ENCODE measurements around the gene C7orf25.
"Not testable (repeated sequence)": the region's sequence is repeated elsewhere in the genome, so short reads cannot be mapped to it uniquely, and the experiment has no call there.

C7orf25 gene

DNA sequence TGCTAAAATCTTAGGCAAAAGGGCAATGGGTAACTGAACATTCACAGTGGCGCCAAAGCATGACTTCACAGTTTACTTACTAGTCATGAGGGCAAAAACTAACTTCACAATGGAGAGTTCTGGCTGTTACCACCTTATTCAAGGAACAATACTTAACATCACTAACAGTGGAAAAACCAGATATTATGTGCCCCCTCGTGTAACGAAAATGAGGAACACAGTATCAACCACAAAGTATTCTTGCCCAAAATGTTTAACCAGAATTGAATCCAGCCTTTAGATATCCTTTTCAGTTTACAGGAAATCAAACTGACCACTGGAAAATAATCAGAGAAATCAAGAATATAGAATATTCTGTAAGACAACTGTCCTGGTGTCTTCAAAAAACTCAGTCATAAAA, 9.5 kb downstream of the C7orf25 start:
- Histone ChIP-seq H3K27me3 (ENCODE audit: control insufficient read depth in 1 of 2, insufficient read depth in 2 of 2, low read length in 2 of 2) (no peaks in the 10 kb centered on the region), H3K4me1 (ENCODE audit: insufficient read depth, low read length) (no peaks in the 10 kb centered on the region), H3K4me3 (ENCODE audit: low read depth in 1 of 2, low read length in 2 of 2) (no peak overlapping the region), H3K9ac (ENCODE audit: low read length) (no peak overlapping the region), H3K27ac (ENCODE audit: low read depth, low read length) (no peak overlapping the region), H3K36me3 (ENCODE audit: insufficient read depth, low read length) (no peaks in the 10 kb centered on the region), H3K9me3 (ENCODE audit: low read length) (no peaks in the 10 kb centered on the region)

DNA sequence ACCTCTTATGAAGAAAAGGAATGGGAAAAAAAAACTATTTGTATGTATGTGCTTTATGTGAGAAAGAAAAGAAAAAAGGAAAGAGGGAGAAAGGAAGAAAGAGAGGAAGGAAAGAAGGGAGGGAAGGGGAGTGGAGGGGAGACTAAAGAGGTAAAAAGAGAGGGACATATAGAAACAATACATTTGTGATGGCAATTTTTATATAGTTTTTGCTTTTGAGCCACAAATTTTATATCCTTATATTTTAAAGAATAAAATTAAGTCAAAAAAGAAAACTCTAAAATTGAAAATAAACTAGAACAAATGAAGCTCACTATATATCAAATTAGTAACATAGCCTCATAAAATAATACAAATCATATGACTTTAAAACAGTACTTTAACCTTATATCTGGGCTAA, 11.0 kb downstream of the C7orf25 start:
- Histone ChIP-seq H3K36me3 (ENCODE audit: insufficient read depth, low read length) (no peaks in the 10 kb centered on the region), H3K9me3 (ENCODE audit: low read length) (no peaks in the 10 kb centered on the region), H3K27me3 (ENCODE audit: control insufficient read depth in 1 of 2, insufficient read depth in 2 of 2, low read length in 2 of 2) (no peaks in the 10 kb centered on the region), H3K4me1 (ENCODE audit: insufficient read depth, low read length) (no peaks in the 10 kb centered on the region), H3K27ac (ENCODE audit: low read depth, low read length) (no peak overlapping the region), H3K4me3 (ENCODE audit: low read depth in 1 of 2, low read length in 2 of 2) (no peak overlapping the region), H3K9ac (ENCODE audit: low read length) (no peak overlapping the region)

DNA sequence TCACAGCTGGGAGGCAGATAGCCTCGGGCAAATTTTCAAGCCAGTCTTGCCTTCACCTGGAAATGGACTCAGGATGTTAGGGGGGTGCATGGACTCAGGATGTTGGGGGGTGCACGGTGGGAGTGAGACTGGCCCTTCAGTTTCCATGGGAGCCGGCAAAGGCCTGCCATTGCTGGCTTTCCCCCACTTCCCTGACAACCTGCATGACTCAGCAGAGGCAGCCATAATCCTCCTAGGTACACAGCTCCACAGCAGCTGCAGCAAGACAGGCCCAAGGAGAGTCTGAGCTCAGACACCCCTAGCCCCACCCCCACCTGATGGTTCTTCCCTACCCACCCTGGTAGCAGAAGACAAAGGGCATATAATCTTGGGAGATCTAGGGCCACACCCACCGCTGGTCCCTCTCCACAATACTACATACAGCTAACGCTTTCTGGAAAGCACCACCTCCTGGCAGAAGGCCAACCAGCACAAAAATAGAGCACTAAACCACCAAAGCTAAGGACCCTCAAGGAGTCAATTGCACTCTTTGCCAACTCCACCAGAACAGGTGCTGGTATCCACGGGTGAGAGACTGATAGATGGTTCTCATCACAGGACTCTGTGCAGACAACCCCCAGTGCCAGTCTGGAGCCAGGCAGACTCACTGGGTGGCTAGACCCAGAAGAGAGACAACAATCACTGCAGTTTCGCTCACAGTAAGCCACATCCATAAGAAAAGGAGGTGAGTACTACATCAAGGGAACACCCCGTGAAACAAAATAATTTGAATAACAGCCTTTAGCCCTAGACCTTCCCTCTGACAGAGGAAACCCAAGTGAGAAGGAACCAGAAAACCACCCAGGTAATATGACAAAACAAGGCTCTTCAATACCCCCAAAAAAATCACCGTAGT, 18.3 kb downstream of the C7orf25 start:
- no peak overlapping the region for H3K9ac ChIP-seq (ENCODE audit: low read length)
- no peak overlapping the region for H3K4me3 ChIP-seq (ENCODE audit: low read depth in 1 of 2, low read length in 2 of 2)
- H3K36me3 ChIP-seq (ENCODE audit: insufficient read depth, low read length), result no peaks in the 10 kb centered on the region
- H3K27ac ChIP-seq (ENCODE audit: low read depth, low read length), result no peak overlapping the region
- H3K9me3 ChIP-seq (ENCODE audit: low read length), result no peaks in the 10 kb centered on the region
- no peaks in the 10 kb centered on the region for H3K4me1 ChIP-seq (ENCODE audit: insufficient read depth, low read length)
- no peaks in the 10 kb centered on the region for H3K27me3 ChIP-seq (ENCODE audit: control insufficient read depth in 1 of 2, insufficient read depth in 2 of 2, low read length in 2 of 2)

DNA sequence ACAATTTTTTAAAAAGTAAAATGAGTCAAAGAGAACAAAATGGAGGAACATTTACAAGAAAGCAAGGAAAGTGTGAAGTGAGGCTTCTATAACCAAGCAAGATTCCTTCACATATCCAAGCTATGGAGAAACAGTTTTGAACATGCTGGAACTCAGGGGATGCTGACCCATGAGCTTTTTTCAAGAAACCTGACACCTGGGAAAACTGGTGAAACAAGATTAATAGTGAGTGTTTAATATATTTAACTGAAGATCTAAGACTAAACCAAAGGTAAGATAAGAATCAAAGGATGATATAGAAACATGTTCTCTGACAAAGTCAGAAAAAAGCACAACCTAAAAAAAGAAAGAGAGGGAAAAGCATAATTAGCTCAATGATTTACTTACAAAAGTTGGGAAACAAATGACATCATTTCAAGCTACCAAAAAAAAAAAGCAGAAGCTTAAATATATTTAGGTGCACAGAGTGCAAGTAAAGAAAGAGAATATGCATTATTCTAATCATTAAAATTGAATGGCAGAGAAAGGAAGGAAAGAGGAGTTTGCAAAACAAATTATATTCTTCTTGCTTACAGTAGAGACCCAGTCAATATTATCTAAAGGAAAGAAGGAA, 24.9 kb downstream of the C7orf25 start:
- no peak overlapping the region for H3K9ac ChIP-seq (ENCODE audit: low read length)
- H3K4me1 ChIP-seq (ENCODE audit: insufficient read depth, low read length), result peaks cover 8% of the 10 kb centered on the region
- no peaks in the 10 kb centered on the region for H3K9me3 ChIP-seq (ENCODE audit: low read length)
- H3K27ac ChIP-seq (ENCODE audit: low read depth, low read length), result no peak overlapping the region
- H3K27me3 ChIP-seq (ENCODE audit: control insufficient read depth in 1 of 2, insufficient read depth in 2 of 2, low read length in 2 of 2), result no peaks in the 10 kb centered on the region
- no peak overlapping the region for H3K4me3 ChIP-seq (ENCODE audit: low read depth in 1 of 2, low read length in 2 of 2)
- no peaks in the 10 kb centered on the region for H3K36me3 ChIP-seq (ENCODE audit: insufficient read depth, low read length)

DNA sequence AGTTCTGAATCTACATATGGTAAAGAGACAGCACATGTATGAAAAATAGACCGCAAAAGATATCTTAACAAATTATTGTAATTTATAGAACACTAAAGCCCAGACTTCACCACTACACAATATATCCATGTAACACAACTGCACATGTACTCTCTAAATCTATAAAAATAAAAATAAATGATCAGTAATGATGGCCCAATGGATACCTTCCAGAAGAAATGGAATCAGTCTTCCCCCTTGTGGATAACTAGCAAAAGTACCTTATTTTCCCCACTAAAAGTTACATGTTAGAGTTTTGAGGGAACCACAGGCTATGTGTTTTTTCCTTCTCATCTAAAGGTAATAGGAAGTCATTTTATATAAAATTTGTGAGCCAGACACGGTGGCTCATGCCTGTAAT, 25.7 kb downstream of the C7orf25 start:
- Histone ChIP-seq H3K9ac (ENCODE audit: low read length) (no peak overlapping the region), H3K27ac (ENCODE audit: low read depth, low read length) (no peak overlapping the region), H3K36me3 (ENCODE audit: insufficient read depth, low read length) (no peaks in the 10 kb centered on the region), H3K9me3 (ENCODE audit: low read length) (no peaks in the 10 kb centered on the region), H3K27me3 (ENCODE audit: control insufficient read depth in 1 of 2, insufficient read depth in 2 of 2, low read length in 2 of 2) (no peaks in the 10 kb centered on the region), H3K4me1 (ENCODE audit: insufficient read depth, low read length) (peaks cover 8% of the 10 kb centered on the region), H3K4me3 (ENCODE audit: low read depth in 1 of 2, low read length in 2 of 2) (no peak overlapping the region)

DNA sequence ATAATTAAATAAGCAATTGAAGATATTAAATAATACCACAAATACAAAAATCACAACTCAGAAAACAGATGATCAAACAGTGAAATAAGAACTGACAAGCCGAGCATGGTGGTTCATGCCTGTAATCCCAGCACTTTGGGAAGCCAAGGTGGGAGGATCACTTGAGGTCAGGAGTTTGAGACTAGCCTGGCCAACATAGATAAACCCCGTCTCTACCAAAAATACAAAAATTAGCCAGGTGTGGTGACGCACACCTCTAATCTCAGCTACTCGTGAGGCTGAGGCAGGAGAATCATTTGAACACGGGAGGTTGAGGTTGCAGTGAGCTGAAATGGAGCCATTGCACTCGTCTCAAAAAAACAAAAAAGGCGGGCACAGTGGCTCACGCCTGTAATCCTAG, 26.7 kb downstream of the C7orf25 start:
- not testable (repeated sequence) for H3K36me3 ChIP-seq (ENCODE audit: insufficient read depth, low read length); H3K4me1 ChIP-seq (ENCODE audit: insufficient read depth, low read length); H3K27ac ChIP-seq (ENCODE audit: low read depth, low read length); H3K9me3 ChIP-seq (ENCODE audit: low read length); H3K4me3 ChIP-seq (ENCODE audit: low read depth in 1 of 2, low read length in 2 of 2); H3K27me3 ChIP-seq (ENCODE audit: control insufficient read depth in 1 of 2, insufficient read depth in 2 of 2, low read length in 2 of 2); H3K9ac ChIP-seq (ENCODE audit: low read length)

DNA sequence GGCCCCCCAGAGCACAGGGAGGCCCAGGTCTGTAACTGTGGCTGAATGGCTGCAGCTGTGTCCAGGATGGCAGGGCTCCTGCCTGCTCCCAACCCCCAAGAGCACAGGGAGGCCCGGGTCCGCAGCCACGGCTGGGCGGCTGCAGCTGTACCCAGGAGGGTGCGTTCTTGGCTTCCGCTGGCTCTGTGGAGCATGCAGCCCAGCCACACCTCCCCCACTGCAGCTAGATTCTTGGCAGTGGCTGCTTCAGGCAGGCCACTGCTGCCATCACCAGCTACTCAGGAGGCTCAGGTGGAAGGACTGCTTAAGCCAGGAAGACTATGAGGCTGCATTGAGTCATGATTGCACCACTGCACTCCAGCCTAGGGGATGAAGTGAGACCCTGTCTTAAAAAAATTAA, 27.9 kb downstream of the C7orf25 start:
- Histone ChIP-seq H3K27ac (ENCODE audit: low read depth, low read length) (no peak overlapping the region), H3K4me3 (ENCODE audit: low read depth in 1 of 2, low read length in 2 of 2) (no peak overlapping the region), H3K4me1 (ENCODE audit: insufficient read depth, low read length) (peaks cover 8% of the 10 kb centered on the region), H3K9me3 (ENCODE audit: low read length) (no peaks in the 10 kb centered on the region), H3K27me3 (ENCODE audit: control insufficient read depth in 1 of 2, insufficient read depth in 2 of 2, low read length in 2 of 2) (no peaks in the 10 kb centered on the region), H3K36me3 (ENCODE audit: insufficient read depth, low read length) (no peaks in the 10 kb centered on the region), H3K9ac (ENCODE audit: low read length) (no peak overlapping the region)

DNA sequence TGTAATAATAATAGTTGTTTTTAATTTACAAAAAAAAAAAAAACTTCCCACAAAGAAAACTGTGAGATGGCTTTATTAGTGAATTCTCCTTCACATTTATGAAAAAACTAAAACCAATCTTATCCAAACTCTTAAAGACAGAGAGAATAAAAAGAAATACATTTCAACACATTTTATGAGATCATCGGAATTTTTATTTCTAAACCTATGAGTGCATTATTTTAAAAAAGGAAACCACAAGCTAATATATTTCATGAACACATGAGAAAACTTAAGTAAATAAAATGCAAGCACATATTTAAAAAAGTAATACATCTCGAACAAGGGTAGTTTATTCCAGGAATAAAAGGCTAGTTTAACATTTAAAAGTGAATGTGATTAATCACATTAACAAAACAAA, 31.5 kb downstream of the C7orf25 start:
- no peaks in the 10 kb centered on the region for H3K27me3 ChIP-seq (ENCODE audit: control insufficient read depth in 1 of 2, insufficient read depth in 2 of 2, low read length in 2 of 2)
- no peak overlapping the region for H3K27ac ChIP-seq (ENCODE audit: low read depth, low read length)
- H3K9me3 ChIP-seq (ENCODE audit: low read length), result no peaks in the 10 kb centered on the region
- no peaks in the 10 kb centered on the region for H3K4me1 ChIP-seq (ENCODE audit: insufficient read depth, low read length)
- H3K36me3 ChIP-seq (ENCODE audit: insufficient read depth, low read length), result no peaks in the 10 kb centered on the region
- H3K9ac ChIP-seq (ENCODE audit: low read length), result no peak overlapping the region
- H3K4me3 ChIP-seq (ENCODE audit: low read depth in 1 of 2, low read length in 2 of 2), result no peak overlapping the region

DNA sequence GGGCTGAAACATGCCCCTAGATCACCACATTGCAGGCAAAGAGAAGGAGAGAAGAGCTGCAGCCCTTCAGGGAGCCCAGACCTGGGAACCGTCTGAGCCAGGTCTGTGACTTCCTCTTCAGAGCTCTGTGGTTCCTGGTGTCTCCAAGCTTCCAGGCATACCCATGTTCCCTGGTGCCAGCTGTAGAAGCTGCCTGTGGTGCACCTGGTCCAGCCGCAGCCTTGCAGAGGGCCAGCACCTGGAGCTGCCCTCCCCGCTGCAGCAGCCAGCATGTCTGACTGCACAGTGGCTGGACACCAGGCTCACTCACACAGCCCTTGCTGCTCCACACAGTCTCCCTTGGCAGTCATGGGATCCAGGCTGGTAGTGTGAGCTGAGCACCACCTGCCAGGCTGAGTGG, 33.6 kb downstream of the C7orf25 start:
- H3K36me3 ChIP-seq (ENCODE audit: insufficient read depth, low read length), result no peaks in the 10 kb centered on the region
- no peak overlapping the region for H3K9ac ChIP-seq (ENCODE audit: low read length)
- H3K4me3 ChIP-seq (ENCODE audit: low read depth in 1 of 2, low read length in 2 of 2), result no peak overlapping the region
- no peak overlapping the region for H3K27ac ChIP-seq (ENCODE audit: low read depth, low read length)
- no peaks in the 10 kb centered on the region for H3K27me3 ChIP-seq (ENCODE audit: control insufficient read depth in 1 of 2, insufficient read depth in 2 of 2, low read length in 2 of 2)
- H3K4me1 ChIP-seq (ENCODE audit: insufficient read depth, low read length), result no peaks in the 10 kb centered on the region
- no peaks in the 10 kb centered on the region for H3K9me3 ChIP-seq (ENCODE audit: low read length)

DNA sequence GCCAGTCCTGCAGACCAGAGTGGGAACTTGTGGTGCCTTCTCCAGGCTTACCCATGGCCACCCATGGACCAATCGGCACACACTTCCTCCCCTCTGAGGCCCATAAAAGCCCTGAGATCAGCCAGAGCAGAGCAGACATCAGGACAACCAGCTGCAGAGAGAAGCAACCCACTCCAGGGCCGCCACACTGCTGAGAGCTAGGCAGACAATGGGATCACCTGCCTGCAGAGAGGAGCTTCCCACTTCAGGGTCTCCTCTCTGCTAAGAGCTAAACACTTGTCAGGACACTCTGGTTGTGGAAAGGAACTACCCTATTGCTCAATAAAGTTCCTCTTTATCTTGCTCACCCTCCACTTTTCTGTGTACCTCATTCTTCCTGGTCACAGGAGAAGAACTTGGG, 34.0 kb downstream of the C7orf25 start:
- Histone ChIP-seq H3K4me1 (ENCODE audit: insufficient read depth, low read length) (no peaks in the 10 kb centered on the region), H3K4me3 (ENCODE audit: low read depth in 1 of 2, low read length in 2 of 2) (no peak overlapping the region), H3K36me3 (ENCODE audit: insufficient read depth, low read length) (no peaks in the 10 kb centered on the region), H3K9ac (ENCODE audit: low read length) (no peak overlapping the region), H3K27me3 (ENCODE audit: control insufficient read depth in 1 of 2, insufficient read depth in 2 of 2, low read length in 2 of 2) (no peaks in the 10 kb centered on the region), H3K27ac (ENCODE audit: low read depth, low read length) (no peak overlapping the region), H3K9me3 (ENCODE audit: low read length) (no peaks in the 10 kb centered on the region)

DNA sequence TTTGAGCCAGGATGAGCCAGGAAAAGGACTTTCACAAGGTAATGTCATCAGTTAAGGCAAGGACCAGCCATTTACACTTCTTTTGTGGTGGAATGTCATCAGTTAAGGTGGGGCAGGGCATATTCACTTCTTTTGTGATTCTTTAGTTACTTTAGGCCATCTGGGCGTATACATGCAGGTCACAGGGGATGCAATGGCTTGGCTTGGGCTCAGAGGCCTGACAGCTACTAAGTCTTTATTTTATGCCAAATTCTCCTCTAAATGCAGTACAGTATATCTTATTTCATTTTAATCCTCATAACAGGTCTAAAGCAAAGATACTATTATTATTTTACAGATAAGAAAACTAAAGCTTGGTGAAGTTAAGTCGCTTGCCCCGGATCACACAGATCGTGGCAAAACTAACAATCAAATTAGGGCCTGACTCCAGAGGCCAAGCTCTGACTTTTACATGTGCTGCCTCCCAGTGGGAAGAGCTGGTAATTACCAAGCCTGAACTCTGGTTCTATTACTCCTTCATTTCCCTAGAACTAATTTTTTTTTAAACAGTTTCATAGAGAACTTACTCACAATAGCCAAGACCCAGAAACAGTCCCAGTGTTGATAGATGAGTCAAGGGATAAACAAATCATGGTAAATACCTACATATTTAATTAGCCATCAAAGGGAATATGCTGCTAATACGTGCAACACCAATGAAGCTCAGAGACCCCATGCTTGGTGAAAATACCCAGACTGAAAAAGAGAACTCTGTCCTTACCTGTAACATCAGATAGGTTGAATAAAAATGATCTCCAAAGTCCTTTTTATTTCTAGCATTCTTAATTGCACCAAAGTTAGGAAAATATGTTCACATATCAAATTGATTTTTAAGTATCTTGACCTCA, 35.4 kb downstream of the C7orf25 start:
- Histone ChIP-seq H3K9ac (ENCODE audit: low read length) (no peak overlapping the region), H3K4me1 (ENCODE audit: insufficient read depth, low read length) (no peaks in the 10 kb centered on the region), H3K4me3 (ENCODE audit: low read depth in 1 of 2, low read length in 2 of 2) (no peak overlapping the region), H3K27ac (ENCODE audit: low read depth, low read length) (no peak overlapping the region), H3K36me3 (ENCODE audit: insufficient read depth, low read length) (no peaks in the 10 kb centered on the region), H3K27me3 (ENCODE audit: control insufficient read depth in 1 of 2, insufficient read depth in 2 of 2, low read length in 2 of 2) (no peaks in the 10 kb centered on the region), H3K9me3 (ENCODE audit: low read length) (no peaks in the 10 kb centered on the region)
